A673 (cell line): ENCODE data around the gene ACSL6. TPM values are rescaled to one million over a fixed set of nuclear protein-coding genes. Genes with fewer than 3 reads are reported as not detected.

Experiments
- BruUV-seq: library from RNA; stranded (reverse); fragments of 400-500 nt; replicated peaks from 2 replicates; lab custom pipeline; 2021; lab: Mats Ljungman, UMichigan
- CTCF ChIA-PET: fragments of 300-600 bp; sonication (Branson Sonifier 250); formaldehyde crosslinking; loops from one replicate; lab custom pipeline; 2022; ENCODE audit warnings: antibody characterized with exemption; lab: Charles Lee
- POLR2A ChIA-PET: fragments of 300-600 bp; sonication (Branson Sonifier 250); formaldehyde crosslinking; loops from one replicate; lab custom pipeline; 2022; ENCODE audit warnings: antibody characterized with exemption; ENCODE audit not compliant: low non-redundant PET; lab: Charles Lee
- DNase-seq: peaks from one replicate; pipeline ENCODE4 v3.0.0-alpha.2; 2015; ENCODE audit warnings: low spot score
- H3K27ac ChIP-seq: fragments of 200-600 bp; sonication (generic); 2 replicates; pipeline ENCODE4 v1.5.1; 2016; ENCODE audit warnings: mixed run types, low read depth, mild to moderate bottlenecking, mixed read lengths, antibody characterized with exemption, low read length; ENCODE audit not compliant: poor library complexity, severe bottlenecking
- H3K27me3 ChIP-seq: fragments of 200-600 bp; sonication (generic); replicated peaks from 2 replicates; pipeline ENCODE4 v1.6.1; 2017; ENCODE audit warnings: mixed run types, low read depth, mild to moderate bottlenecking, mixed read lengths, antibody characterized with exemption, low read length; ENCODE audit not compliant: insufficient read depth, poor library complexity
- H3K36me3 ChIP-seq: fragments of 200-600 bp; sonication (generic); 2 replicates; pipeline ENCODE4 v1.6.1; 2016; ENCODE audit warnings: mixed run types, mild to moderate bottlenecking, mixed read lengths, antibody characterized with exemption, low read length; ENCODE audit not compliant: insufficient read depth, poor library complexity, severe bottlenecking
- H3K4me1 ChIP-seq: fragments of 200-600 bp; sonication (generic); 2 replicates; pipeline ENCODE4 v1.6.1; 2017; ENCODE audit warnings: mixed run types, mild to moderate bottlenecking, mixed read lengths, antibody characterized with exemption, low read length; ENCODE audit not compliant: insufficient read depth, poor library complexity, severe bottlenecking
- H3K4me3 ChIP-seq: fragments of 200-600 bp; sonication (generic); 2 replicates; pipeline ENCODE4 v1.5.1; 2016; ENCODE audit warnings: low read depth, mixed run types, mild to moderate bottlenecking, mixed read lengths, low read length; ENCODE audit not compliant: poor library complexity, severe bottlenecking
- H3K9me3 ChIP-seq: fragments of 200-600 bp; sonication (generic); 2 replicates; pipeline ENCODE4 v1.6.1; 2016; ENCODE audit warnings: mixed run types, low read depth, mild to moderate bottlenecking, mixed read lengths, antibody characterized with exemption, low read length; ENCODE audit not compliant: poor library complexity, severe bottlenecking
- CTCF ChIP-seq: fragments of 300-800, 200-600 bp; sonication (generic); conservative IDR thresholded peaks from 2 replicates; pipeline ENCODE4 v1.5.1; 2017; ENCODE audit warnings: low read depth, mild to moderate bottlenecking, antibody characterized with exemption, low read length, moderate library complexity, mixed read lengths
- EZH2 ChIP-seq: fragments of 200-600 bp; sonication (generic); IDR thresholded peaks from 2 replicates; pipeline ENCODE4 v1.6.1; 2017; ENCODE audit warnings: borderline replicate concordance, low read depth, mild to moderate bottlenecking, mixed read lengths, antibody characterized with exemption, low read length; ENCODE audit not compliant: poor library complexity, severe bottlenecking
- intact Hi-C: fragments of 100-400 bp; cut with micrococcal nuclease; formaldehyde crosslinking; loops from one replicate; pipeline ENCODE4 v1.10.0; 2022; ENCODE audit not compliant: unreplicated experiment
- total RNA-seq: library from RNA; stranded (reverse); gene quantifications from 2 replicates; pipeline ENCODE4 v1.2.3, GENCODE V29; 2021

The ACSL6 gene
- total RNA-seq, 1 experiment from 2014 or later: not detected

GRCh38 chr5:132017316-132017715, 5.9 kb upstream of the ACSL6 start:
- BruUV-seq: no TSS peak
- Histone ChIP-seq H3K36me3 (no peaks in the 10 kb centered on the region), H3K9me3 (no peaks in the 10 kb centered on the region), H3K27me3 (peaks cover 49% of the 10 kb centered on the region), H3K27ac (no peak overlapping the region), H3K4me1 (peaks cover 4% of the 10 kb centered on the region), H3K4me3 (no peak overlapping the region)
- DNase-seq: peak; percentile 33
- TF ChIP-seq EZH2 (no peak), CTCF (no peak)
- intact Hi-C loops: no loop called here
- ChIA-PET CTCF (no interaction called here), POLR2A (no interaction called here)

GRCh38 chr5:132016721-132017250, 5.3 kb upstream of the ACSL6 start:
- intact Hi-C loops: no loop called here
- H3K36me3 ChIP-seq: no peaks in the 10 kb centered on the region
- no peak overlapping the region for H3K27ac ChIP-seq
- TF ChIP-seq EZH2 (no peak), CTCF (no peak)
- CTCF ChIA-PET: no interaction called here
- no TSS peak for BruUV-seq
- peaks cover 54% of the 10 kb centered on the region for H3K27me3 ChIP-seq
- POLR2A ChIA-PET: no interaction called here
- no peak for DNase-seq
- peaks cover 4% of the 10 kb centered on the region for H3K4me1 ChIP-seq
- H3K4me3 ChIP-seq: no peak overlapping the region
- no peaks in the 10 kb centered on the region for H3K9me3 ChIP-seq

- TF ChIP-seq CTCF (no peak), EZH2 (no peak)
- no TSS peak for BruUV-seq
- intact Hi-C loops: no loop called here
- H3K4me1 ChIP-seq: peaks cover 4% of the 10 kb centered on the region
- POLR2A ChIA-PET: no interaction called here
- H3K9me3 ChIP-seq: no peaks in the 10 kb centered on the region
- CTCF ChIA-PET: no interaction called here
- no peak overlapping the region for H3K27ac ChIP-seq
- no peak for DNase-seq
- H3K27me3 ChIP-seq: peaks cover 58% of the 10 kb centered on the region
- H3K36me3 ChIP-seq: no peaks in the 10 kb centered on the region
- no peak overlapping the region for H3K4me3 ChIP-seq
Observed at GRCh38 chr5:132013711-132014110, 2.3 kb upstream of the ACSL6 start.
